IPS-15b (cell line): Measurements from ENCODE around the gene TRPV4.
"Not testable (repeated sequence)": the region's sequence is repeated elsewhere in the genome, so short reads cannot be mapped to it uniquely, and the experiment has no call there.

ENCODE experiments used
- H3K27me3 ChIP-seq: one replicate; pipeline ENCODE4 v1.6.1; 2013; ENCODE audit warnings: low read length; ENCODE audit not compliant: control insufficient read depth, insufficient read depth
- H3K36me3 ChIP-seq: one replicate; pipeline ENCODE4 v1.6.1; 2013; ENCODE audit warnings: low read length; ENCODE audit not compliant: control insufficient read depth, insufficient read depth
- H3K4me1 ChIP-seq: one replicate; pipeline ENCODE4 v1.6.1; 2013; ENCODE audit warnings: mild to moderate bottlenecking, low read length; ENCODE audit not compliant: control insufficient read depth, insufficient read depth
- H3K4me3 ChIP-seq: one replicate; pipeline ENCODE4 v1.5.1; 2013; ENCODE audit warnings: low read depth, low read length
- H3K9ac ChIP-seq: one replicate; pipeline ENCODE4 v1.6.1; 2013; ENCODE audit warnings: low read depth, mild to moderate bottlenecking, low read length
- H3K9me3 ChIP-seq: one replicate; pipeline ENCODE4 v1.6.1; 2013; ENCODE audit warnings: mild to moderate bottlenecking, low read length; ENCODE audit not compliant: control insufficient read depth, insufficient read depth

Gene TRPV4

DNA sequence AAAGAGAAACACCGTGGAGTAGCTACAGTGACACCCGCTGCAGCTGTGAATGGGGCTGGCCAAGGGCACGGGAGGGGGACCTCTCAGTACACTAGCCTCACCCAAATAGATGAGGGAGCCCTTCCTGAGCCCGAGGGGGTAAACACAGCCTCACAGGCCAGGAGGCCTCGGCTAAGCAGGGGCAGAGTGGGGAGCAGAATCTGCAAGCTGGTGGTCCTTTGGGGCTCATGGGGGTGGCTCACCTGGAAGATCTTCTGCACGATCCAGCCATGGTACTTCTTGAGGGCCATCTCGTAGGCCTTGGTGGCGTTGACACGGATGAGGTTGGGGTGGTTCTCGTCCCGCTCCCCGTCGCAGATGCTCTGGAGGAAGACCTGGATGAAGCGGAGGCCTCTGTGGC lies 22.2 kb upstream of the TRPV4 start:
- Histone ChIP-seq H3K9me3 (no peaks in the 10 kb centered on the region), H3K4me1 (no peaks in the 10 kb centered on the region), H3K4me3 (no peak overlapping the region), H3K27me3 (no peaks in the 10 kb centered on the region), H3K9ac (no peak overlapping the region), H3K36me3 (peaks cover 12% of the 10 kb centered on the region)

DNA sequence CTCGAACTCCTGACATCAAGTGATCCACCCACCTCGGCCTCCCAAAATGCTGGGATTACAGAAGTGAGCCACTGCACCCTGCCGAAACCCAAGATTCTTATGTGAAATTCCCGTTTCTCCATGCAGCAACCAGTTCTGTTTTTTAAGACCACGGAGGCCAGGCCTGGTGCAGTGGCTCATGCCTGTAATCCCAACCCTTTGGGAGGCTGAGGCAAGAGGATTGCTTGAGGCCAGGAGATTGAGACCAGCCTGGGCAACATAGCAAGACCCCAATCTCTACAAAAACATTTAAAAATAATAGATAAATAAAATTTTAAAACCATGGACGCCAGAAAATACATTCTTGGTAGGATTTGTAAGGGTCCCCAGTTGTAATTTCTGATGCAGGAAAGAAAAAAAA lies 17.3 kb upstream of the TRPV4 start:
- not testable (repeated sequence) for H3K9me3 ChIP-seq, H3K4me1 ChIP-seq, H3K36me3 ChIP-seq, H3K9ac ChIP-seq, H3K27me3 ChIP-seq, H3K4me3 ChIP-seq

DNA sequence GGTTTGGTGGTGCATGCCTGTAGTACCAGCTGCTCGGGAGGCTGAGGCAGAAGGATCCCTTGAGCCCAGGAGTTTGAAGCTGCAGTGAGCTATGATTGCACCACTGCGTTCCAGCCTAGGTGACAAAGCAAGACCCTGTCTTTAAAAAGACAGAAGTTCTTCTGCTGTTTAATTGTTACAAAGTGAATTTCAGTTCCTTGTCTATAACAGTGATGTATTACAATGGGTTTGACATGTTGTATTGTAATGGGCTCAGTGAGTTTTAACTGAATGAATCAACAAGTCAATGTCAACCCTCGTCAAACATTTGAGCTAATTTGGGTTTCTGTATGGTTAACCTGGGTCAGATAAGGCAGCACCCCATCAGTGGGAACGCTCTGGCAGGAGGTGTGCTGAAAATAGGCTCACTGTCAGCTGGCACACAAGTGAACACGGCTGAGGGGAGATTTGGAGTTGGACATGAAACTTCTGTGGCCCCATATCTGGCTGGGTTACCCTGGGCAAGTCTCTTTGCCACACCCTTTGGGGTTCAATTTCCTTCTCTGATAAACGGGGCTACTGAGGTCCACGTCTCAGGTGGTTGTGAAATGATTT lies 14.0 kb upstream of the TRPV4 start:
- H3K27me3 ChIP-seq: no peaks in the 10 kb centered on the region
- H3K9me3 ChIP-seq: no peaks in the 10 kb centered on the region
- H3K9ac ChIP-seq: no peak overlapping the region
- H3K4me1 ChIP-seq: no peaks in the 10 kb centered on the region
- H3K36me3 ChIP-seq: peaks cover under 1% of the 10 kb centered on the region
- H3K4me3 ChIP-seq: no peak overlapping the region

DNA sequence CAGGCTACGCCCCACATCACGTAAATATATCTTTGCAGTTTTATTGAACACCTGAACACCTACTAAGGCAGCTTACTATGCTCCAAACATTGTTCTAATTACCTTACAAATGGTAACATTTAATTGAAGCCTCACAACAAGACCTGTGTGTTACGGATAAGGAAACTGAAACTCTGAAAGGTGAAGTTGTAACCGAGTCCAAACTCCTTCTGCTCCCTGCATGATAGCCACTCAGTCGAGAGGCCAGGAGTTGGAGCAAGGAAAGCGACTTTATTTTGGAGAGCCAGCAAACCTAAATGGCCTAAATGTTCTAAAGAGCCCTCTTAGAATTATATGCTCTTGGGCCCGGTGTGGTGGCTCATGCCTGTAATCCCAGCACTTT lies 12.6 kb upstream of the TRPV4 start:
- Histone ChIP-seq H3K4me3 (peak overlapping the region; percentile 39), H3K36me3 (no peaks in the 10 kb centered on the region), H3K4me1 (peaks cover 1% of the 10 kb centered on the region), H3K9me3 (no peaks in the 10 kb centered on the region), H3K27me3 (no peaks in the 10 kb centered on the region), H3K9ac (no peak overlapping the region)

DNA sequence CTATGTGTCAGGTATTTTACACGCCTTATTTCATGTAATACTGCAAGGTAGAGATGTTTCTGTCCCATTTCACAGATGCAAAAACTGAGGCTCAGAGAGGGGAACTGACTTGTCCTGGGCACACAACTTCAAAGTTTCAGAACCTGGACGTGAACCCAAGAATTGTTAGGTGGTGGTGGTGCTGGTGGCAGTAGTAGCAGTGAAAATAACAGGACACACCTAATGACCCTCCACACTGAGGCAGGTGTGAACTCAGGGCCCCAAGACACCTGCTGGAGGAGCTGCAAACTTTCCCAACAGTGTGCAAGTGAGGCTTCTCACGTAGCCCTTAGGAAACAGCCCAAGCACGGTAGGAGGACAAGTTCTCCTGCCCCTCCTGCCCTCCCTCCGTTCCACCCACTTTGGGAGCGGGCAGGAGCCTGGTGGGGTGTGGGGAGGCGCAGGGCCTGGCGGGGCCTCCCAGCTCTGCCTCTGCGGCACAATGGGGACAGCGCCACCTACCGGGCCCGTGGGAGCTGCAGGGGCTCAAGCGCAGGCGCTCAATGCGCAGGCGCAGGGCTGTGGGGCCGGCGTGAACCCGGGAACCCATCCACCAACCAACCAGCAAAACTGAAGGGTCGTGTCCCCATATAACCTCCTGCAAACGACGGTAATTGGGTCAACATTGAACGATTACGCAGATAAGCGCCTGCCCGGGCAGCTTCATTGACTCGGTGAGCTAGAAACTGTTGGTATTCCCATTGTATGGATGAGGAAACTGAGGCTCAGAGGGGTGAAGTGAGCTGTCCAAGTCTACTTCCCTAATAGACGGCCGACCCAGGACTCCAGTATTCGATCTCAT lies 12.0 kb upstream of the TRPV4 start:
- Histone ChIP-seq H3K9me3 (no peaks in the 10 kb centered on the region), H3K36me3 (no peaks in the 10 kb centered on the region), H3K4me1 (peaks cover 6% of the 10 kb centered on the region), H3K4me3 (peak overlapping the region; percentile 39), H3K27me3 (no peaks in the 10 kb centered on the region), H3K9ac (no peak overlapping the region)

DNA sequence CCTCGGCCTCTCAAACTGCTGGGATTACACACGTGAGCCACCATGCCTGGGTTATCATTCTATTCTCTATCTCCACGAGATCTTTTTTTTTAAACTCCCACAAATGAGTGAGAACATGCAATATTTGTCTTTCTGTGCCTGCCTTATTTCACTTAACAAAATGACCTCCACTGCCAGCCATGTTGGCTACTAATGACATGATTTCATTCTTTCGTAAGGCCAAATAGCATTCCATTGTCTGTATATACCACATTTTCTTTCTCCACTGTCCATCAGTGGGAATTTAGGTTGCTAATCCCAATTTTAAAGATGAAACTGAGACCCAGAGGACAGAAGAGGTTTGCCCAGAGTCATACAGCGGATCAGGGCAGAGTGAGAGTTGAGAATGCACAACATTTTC lies 10.9 kb upstream of the TRPV4 start:
- Histone ChIP-seq H3K36me3 (no peaks in the 10 kb centered on the region), H3K27me3 (no peaks in the 10 kb centered on the region), H3K9me3 (no peaks in the 10 kb centered on the region), H3K4me1 (peaks cover 9% of the 10 kb centered on the region), H3K9ac (no peak overlapping the region), H3K4me3 (no peak overlapping the region)

DNA sequence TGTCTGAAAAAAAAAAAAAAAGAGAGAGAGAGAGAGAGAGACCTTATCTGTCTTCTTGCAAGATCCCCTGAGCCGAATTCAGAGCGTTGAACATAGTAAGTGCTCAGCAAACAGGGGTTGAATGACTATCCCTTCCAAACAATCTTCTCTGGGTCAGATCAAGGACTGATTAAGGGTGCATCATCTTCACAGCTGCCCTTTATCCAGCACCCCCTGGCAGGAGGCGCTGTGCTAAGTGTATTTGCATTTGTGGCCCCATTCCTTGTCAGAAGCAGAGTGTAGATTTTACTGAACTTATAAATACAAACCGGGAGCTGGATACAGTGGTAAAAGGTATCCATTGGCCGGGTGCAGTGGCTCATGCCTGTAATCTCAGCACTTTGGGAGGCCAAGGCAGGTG lies 8.8 kb upstream of the TRPV4 start:
- Histone ChIP-seq H3K36me3 (no peaks in the 10 kb centered on the region), H3K4me3 (no peak overlapping the region), H3K9me3 (no peaks in the 10 kb centered on the region), H3K4me1 (peaks cover 9% of the 10 kb centered on the region), H3K27me3 (no peaks in the 10 kb centered on the region), H3K9ac (no peak overlapping the region)

DNA sequence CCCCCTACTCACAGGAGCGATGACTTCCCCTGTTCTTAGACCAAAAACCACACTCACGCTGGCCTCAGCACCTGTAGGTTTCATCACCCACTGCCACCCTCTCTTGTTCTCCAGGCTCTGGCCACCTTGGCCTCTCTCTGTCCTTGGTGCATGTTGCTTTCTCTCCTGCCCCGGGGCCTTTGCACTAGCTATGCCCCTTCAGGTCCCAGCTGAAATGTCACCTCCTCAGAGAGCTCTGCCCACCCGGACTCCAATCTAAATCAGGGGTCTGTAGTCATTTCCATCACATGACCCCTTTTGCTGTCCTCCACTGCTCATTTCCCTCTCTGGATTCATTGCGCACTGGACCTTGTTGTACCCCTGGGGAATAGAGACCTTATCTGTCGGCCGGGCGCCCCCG lies 8.2 kb upstream of the TRPV4 start:
- Histone ChIP-seq H3K27me3 (no peaks in the 10 kb centered on the region), H3K4me3 (no peak overlapping the region), H3K36me3 (no peaks in the 10 kb centered on the region), H3K9ac (no peak overlapping the region), H3K4me1 (peaks cover 9% of the 10 kb centered on the region), H3K9me3 (no peaks in the 10 kb centered on the region)

DNA sequence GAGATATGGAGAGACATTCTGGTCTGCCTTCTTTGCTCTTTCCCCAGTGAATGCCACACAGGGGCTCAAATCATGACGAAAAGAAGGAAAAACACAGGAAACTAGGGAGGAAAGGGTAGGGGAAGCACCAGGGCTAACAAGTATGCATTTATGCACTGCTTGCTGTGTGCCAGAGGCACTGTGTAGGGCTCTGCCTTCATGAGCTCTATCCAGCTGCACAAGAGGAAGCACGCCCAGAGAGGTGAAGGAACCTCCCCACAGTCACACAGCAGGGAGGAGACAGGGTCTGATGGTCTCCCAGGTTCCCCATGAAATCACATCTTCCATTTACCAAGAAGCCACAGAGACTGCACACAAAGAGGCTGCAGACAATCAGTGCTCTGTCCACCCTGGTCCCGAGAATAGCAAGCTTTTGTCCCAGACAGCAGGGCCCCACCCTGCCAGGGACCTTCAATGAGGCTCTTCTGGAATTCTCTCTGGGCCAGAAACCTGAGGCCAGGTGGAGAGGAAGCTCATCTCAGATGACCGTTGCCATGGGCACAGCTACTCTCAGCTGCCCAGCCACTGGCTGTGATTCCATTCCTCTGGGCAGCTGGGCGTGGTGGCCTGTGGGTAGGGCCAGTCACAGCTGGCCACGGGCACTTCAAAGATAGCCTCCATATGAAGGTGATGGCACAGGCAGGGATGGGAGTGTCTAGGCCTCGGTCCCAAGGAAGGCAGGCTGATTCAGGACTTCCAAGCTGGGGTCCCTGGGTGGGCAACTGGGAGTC lies 7.3 kb upstream of the TRPV4 start:
- Histone ChIP-seq H3K9me3 (no peaks in the 10 kb centered on the region), H3K9ac (no peak overlapping the region), H3K27me3 (no peaks in the 10 kb centered on the region), H3K4me3 (no peak overlapping the region), H3K4me1 (peaks cover 9% of the 10 kb centered on the region), H3K36me3 (no peaks in the 10 kb centered on the region)

DNA sequence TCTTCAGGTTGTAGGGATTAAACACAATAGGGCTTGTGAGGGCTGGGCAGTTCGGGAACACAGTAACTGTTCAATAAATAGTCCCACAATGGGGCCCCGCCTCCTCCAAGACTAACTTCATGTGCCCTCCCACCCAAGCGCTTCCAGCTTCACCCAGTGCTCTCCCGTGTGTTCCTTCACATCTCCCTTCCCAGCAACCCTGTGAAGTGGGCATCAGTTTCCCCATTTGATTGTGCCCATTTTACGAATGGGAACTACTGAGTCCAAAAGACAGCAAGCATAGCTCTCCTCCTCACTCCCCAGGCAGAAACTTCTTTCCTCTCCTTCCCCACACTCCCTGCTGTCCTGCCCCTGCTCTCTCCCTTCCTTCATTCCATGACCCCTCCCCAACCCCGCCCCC lies 6.2 kb upstream of the TRPV4 start:
- Histone ChIP-seq H3K4me3 (no peak overlapping the region), H3K27me3 (no peaks in the 10 kb centered on the region), H3K36me3 (no peaks in the 10 kb centered on the region), H3K9ac (no peak overlapping the region), H3K4me1 (peaks cover 9% of the 10 kb centered on the region), H3K9me3 (no peaks in the 10 kb centered on the region)

DNA sequence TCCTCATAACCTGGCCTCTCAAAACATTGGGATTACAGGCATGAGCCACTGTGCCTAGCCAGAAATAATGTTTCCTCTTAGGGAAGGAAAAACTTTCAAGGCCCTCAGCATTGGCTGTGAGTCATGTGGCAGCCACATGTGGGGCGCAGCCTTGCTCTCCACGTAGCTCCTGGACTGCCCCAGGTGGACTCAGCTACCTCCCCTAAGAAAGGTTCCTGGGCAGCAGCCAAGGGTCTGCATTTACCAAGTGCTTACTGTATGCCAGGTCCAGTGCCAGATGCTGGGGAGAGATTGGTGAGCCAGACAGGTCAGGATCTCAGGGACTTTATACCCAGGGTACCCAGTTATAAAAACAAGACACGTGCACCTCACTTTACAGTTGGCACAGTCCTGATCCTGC lies 3.7 kb upstream of the TRPV4 start:
- H3K4me3 ChIP-seq: no peak overlapping the region
- no peaks in the 10 kb centered on the region for H3K27me3 ChIP-seq
- H3K9me3 ChIP-seq: no peaks in the 10 kb centered on the region
- H3K9ac ChIP-seq: no peak overlapping the region
- H3K4me1 ChIP-seq: peaks cover 9% of the 10 kb centered on the region
- no peaks in the 10 kb centered on the region for H3K36me3 ChIP-seq

DNA sequence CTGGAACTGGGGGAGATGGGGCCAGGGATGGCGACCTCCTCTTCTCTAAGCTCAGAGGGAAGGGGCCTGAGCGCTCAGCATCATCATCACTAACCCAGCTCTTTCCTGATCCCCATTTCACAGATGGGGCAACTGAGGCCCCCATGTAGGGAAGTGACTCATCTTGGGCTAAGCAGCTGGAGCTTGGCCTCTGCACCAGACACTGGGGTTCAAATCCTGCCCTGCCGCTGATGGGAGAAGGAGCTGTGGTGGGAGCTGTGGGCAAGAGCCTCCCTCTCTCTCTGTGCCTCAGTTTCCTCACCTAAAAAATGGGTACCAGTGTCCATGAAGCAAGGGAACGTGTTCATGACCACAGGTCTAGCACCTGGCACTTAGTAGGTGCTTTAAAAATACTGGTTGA lies 2.6 kb upstream of the TRPV4 start:
- no peak overlapping the region for H3K4me3 ChIP-seq
- no peaks in the 10 kb centered on the region for H3K9me3 ChIP-seq
- H3K4me1 ChIP-seq: peaks cover 8% of the 10 kb centered on the region
- H3K27me3 ChIP-seq: no peaks in the 10 kb centered on the region
- H3K36me3 ChIP-seq: no peaks in the 10 kb centered on the region
- H3K9ac ChIP-seq: no peak overlapping the region
